Liver (tissue), 9 donors: ENCODE data around the gene CENPO. TPM values are rescaled to one million over a fixed set of nuclear protein-coding genes. Genes with fewer than 3 reads are reported as not detected.

ENCODE experiments used
- DNase-seq: peaks from one replicate; pipeline ENCODE4 v3.0.0-alpha.2; 2017; ENCODE audit warnings: low spot score
- H3K27ac ChIP-seq, 2 donors: one replicate each; pipeline ENCODE4 v1.7.0; 2013; ENCODE audit warnings: inconsistent platforms in 2 of 2, low read length in 2 of 2, control low read depth in 1 of 2, low read depth in 1 of 2, mild to moderate bottlenecking in 1 of 2
- H3K27me3 ChIP-seq, 4 donors: one replicate each; pipeline versions ENCODE4 v1.6.1 to v1.7.0; 2013; ENCODE audit warnings: low read length in 3 of 4, inconsistent platforms in 1 of 4, mild to moderate bottlenecking in 1 of 4, moderate library complexity in 1 of 4; ENCODE audit not compliant: control insufficient read depth in 4 of 4, insufficient read depth in 4 of 4
- H3K36me3 ChIP-seq, 4 donors: one replicate each; pipeline versions ENCODE4 v1.6.1 to v1.7.0; 2013; ENCODE audit warnings: low read length in 3 of 4, mild to moderate bottlenecking in 3 of 4, low read depth in 1 of 4, moderate library complexity in 1 of 4; ENCODE audit not compliant: control insufficient read depth in 4 of 4, insufficient read depth in 3 of 4
- H3K4me1 ChIP-seq, 4 donors: one replicate each; pipeline versions ENCODE4 v1.6.1 to v1.7.0; 2013; ENCODE audit warnings: low read length in 3 of 4, mild to moderate bottlenecking in 3 of 4, moderate library complexity in 1 of 4; ENCODE audit not compliant: control insufficient read depth in 4 of 4, insufficient read depth in 4 of 4
- H3K4me3 ChIP-seq, 3 donors: one replicate each; pipeline versions ENCODE4 v1.6.1 to v1.7.0; 2013; ENCODE audit warnings: low read length in 3 of 3, control low read depth in 1 of 3, low read depth in 1 of 3, mild to moderate bottlenecking in 1 of 3
- H3K9ac ChIP-seq, 2 donors: one replicate each; pipeline ENCODE4 v1.7.0; 2013; ENCODE audit warnings: low read length in 2 of 2, mild to moderate bottlenecking in 2 of 2, moderate library complexity in 2 of 2, control low read depth in 1 of 2, low read depth in 1 of 2
- H3K9me3 ChIP-seq, 4 donors: one replicate each; pipeline versions ENCODE4 v1.6.1 to v1.7.0; 2013; ENCODE audit warnings: low read length in 3 of 4; ENCODE audit not compliant: control insufficient read depth in 4 of 4
- ATF3 ChIP-seq: IDR thresholded peaks from 2 replicates; pipeline ENCODE4 v1.6.1; 2016; ENCODE audit warnings: antibody characterized with exemption
- CTCF ChIP-seq: fragments of 150-350 bp; IDR thresholded peaks from 2 replicates; pipeline ENCODE4 v1.5.1; 2017; ENCODE audit warnings: improper control_type of control experiment, low read depth, low read length; ENCODE audit not compliant: missing input control
- EGR1 ChIP-seq, 2 donors: IDR thresholded peaks; 2 replicates each; pipeline ENCODE4 v1.6.1; 2016 to 2018; ENCODE audit warnings: antibody characterized with exemption in 2 of 2, low read depth in 2 of 2
- FOXA1 ChIP-seq: IDR thresholded peaks from 2 replicates; pipeline ENCODE4 v1.6.1; 2016; ENCODE audit warnings: antibody characterized with exemption
- FOXA2 ChIP-seq: IDR thresholded peaks from 2 replicates; pipeline ENCODE4 v1.6.1; 2016; ENCODE audit warnings: antibody characterized with exemption
- GABPA ChIP-seq, 2 donors: IDR thresholded peaks in 1 of 2; conservative IDR thresholded peaks in 1 of 2; 2 replicates each; pipeline ENCODE4 v1.6.1; 2016; ENCODE audit warnings: antibody characterized with exemption in 2 of 2, mild to moderate bottlenecking in 1 of 2, moderate library complexity in 1 of 2
- HNF4A ChIP-seq, 2 donors: conservative IDR thresholded peaks; 2 replicates each; pipeline ENCODE4 v1.6.1; 2016; ENCODE audit warnings: antibody characterized with exemption in 2 of 2, mild to moderate bottlenecking in 2 of 2
- HNF4G ChIP-seq: IDR thresholded peaks from 2 replicates; pipeline ENCODE4 v1.6.1; 2016; ENCODE audit warnings: antibody characterized with exemption
- JUND ChIP-seq, 2 donors: IDR thresholded peaks; 2 replicates each; pipeline ENCODE4 v1.6.1; 2016; ENCODE audit warnings: antibody characterized with exemption in 2 of 2
- NR2F2 ChIP-seq: IDR thresholded peaks from 2 replicates; pipeline ENCODE4 v1.6.1; 2016; ENCODE audit warnings: antibody characterized with exemption
- RAD21 ChIP-seq, 2 donors: IDR thresholded peaks; 2 replicates each; pipeline ENCODE4 v1.6.1; 2016; ENCODE audit warnings: antibody characterized with exemption in 2 of 2, mild to moderate bottlenecking in 2 of 2
- REST ChIP-seq: IDR thresholded peaks from 2 replicates; pipeline ENCODE4 v1.6.1; 2016; ENCODE audit warnings: antibody characterized with exemption, mild to moderate bottlenecking
- RXRA ChIP-seq, 2 donors: IDR thresholded peaks; 2 replicates each; pipeline ENCODE4 v1.6.1; 2017 to 2018; ENCODE audit warnings: antibody characterized with exemption in 2 of 2, mild to moderate bottlenecking in 1 of 2
- SP1 ChIP-seq: IDR thresholded peaks from 2 replicates; pipeline ENCODE4 v1.6.1; 2018; ENCODE audit warnings: antibody characterized with exemption, mild to moderate bottlenecking
- TAF1 ChIP-seq: conservative IDR thresholded peaks from 2 replicates; pipeline ENCODE4 v1.6.1; 2016; ENCODE audit warnings: antibody characterized with exemption, mild to moderate bottlenecking
- YY1 ChIP-seq: IDR thresholded peaks from 2 replicates; pipeline ENCODE4 v1.6.1; 2016; ENCODE audit warnings: antibody characterized with exemption, mild to moderate bottlenecking
- ZBTB33 ChIP-seq: IDR thresholded peaks from 2 replicates; pipeline ENCODE4 v1.6.1; 2016; ENCODE audit warnings: antibody characterized with exemption
- WGBS: extraction: QIAGEN DNeasy Blood & Tissue Kit; methylation state at CpG from one replicate; pipeline ENCODE4 v1.1.7; 2013; 5-methylcytosine and 5-hydroxymethylcytosine counted together
- polyA plus RNA-seq, 2 donors: library from polyadenylated mRNA; stranded (reverse) in 1 of 2; unstranded in 1 of 2; fragments of 200-250 nt in 1 of 2; fragments of >200 nt in 1 of 2; fragmentation: Nextera tagmentation in 1 of 2; extraction: Ambion mirVana in 1 of 2; gene quantifications; one replicate each; pipeline versions ENCODE4 v1.2.1 to v1.2.3, GENCODE V29; 2013 to 2015
- total RNA-seq, 2 donors: library from RNA; depleted of rRNA; stranded (reverse); fragments of >200 nt; gene quantifications; one replicate each; pipeline ENCODE4 v1.2.3, GENCODE V29; 2014
- TF ChIP-seq, protein P1 (sequence below): IDR thresholded peaks from 2 replicates; pipeline ENCODE4 v1.6.1; 2016; ENCODE audit warnings: antibody characterized with exemption
- donor health status: healthy.
- donor health status: healthy.
- donor health status: healthy.
- donor health status: healthy.
- donor health status: healthy.

Gene CENPO
- total and polyA plus RNA-seq, 4 donors: 2.2 to 17.8 (median 3.2) TPM

DNA sequence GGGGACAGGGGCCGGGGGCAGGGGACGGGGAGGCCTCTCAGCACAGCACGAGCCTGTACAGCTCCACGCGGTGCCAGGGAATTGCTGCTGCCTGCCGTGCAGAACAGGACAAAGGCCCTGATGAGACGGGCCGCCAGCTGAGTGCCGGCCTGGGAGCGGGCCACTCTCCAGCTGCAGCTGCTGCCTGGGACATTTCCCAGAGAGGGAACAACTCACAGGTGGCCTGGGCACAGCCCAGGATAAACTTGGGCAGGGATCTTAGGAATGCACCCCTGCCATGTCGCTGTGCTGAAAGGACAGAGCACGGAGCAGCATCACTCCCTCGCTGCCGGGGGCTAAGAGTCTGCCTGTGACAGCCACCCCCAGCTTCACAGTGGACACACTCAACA lies 38.8 kb downstream of the CENPO start (continued):
- TF ChIP-seq ZBTB33 (no peak), NR2F2 (no peak)

DNA sequence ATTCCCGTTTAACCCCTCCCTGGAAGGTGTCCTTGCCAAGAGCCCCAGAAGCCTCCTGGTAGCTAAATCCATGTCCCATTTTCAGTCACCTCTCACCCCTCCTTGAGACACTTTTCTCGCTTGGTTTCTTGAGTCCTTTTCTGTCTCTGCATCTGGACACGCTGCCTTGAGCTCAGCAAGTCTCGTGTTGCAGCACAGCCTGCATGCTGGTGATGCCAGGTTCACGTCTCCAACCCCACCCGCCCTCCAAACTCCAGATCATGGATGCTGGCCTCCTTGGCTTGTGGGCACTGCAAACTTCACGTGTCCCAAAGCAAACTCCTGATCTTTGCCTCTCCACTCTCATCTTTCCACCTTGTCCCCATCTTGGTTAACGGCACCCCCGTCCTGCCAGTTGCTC lies 39.3 kb downstream of the CENPO start:
- no peak overlapping the region for H3K27ac ChIP-seq
- H3K36me3 ChIP-seq: peaks cover 0 to 2% (median 0%) of the 10 kb centered on the region in 4 donors
- no peaks in the 10 kb centered on the region for H3K27me3 ChIP-seq
- peaks cover 0 to 2% (median 0%) of the 10 kb centered on the region in 4 donors for H3K4me1 ChIP-seq
- no peak for DNase-seq
- TF ChIP-seq TAF1 (no peak), REST (no peak), ATF3 (no peak), FOXA1 (no peak), SP1 (no peak), RXRA (IDR thresholded peaks at IDR 0.05) (no peak), ZBTB33 (no peak), JUND (IDR thresholded peaks at IDR 0.05) (no peak), EGR1 (IDR thresholded peaks at IDR 0.05; ENCODE audit: low read depth in 2 of 2) (no peak), GABPA (IDR thresholded peaks at IDR 0.05 in 1 of 2, conservative IDR thresholded peaks at IDR 0.05 in 1 of 2) (no peak), CTCF (no peak), HNF4A (conservative IDR thresholded peaks at IDR 0.05) (no peak), NR2F2 (no peak), HNF4G (no peak), YY1 (no peak), FOXA2 (no peak), RAD21 (IDR thresholded peaks at IDR 0.05) (no peak)
- TF ChIP-seq, protein P1, sequence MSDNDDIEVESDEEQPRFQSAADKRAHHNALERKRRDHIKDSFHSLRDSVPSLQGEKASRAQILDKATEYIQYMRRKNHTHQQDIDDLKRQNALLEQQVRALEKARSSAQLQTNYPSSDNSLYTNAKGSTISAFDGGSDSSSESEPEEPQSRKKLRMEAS: no peak
- 82% methylated on average over 9 of the region's 9 CpGs for WGBS
- H3K9me3 ChIP-seq: no peaks in the 10 kb centered on the region
- no peak overlapping the region for H3K9ac ChIP-seq
- no peak overlapping the region for H3K4me3 ChIP-seq
